RWPE2 (cell line): ENCODE results near the gene VENTX.
"Not testable (repeated sequence)": the region's sequence is repeated elsewhere in the genome, so short reads cannot be mapped to it uniquely, and the experiment has no call there.

Experiments
- ATAC-seq: fragments of 200-7000 bp; cut with Tn5 transposase; 3 replicates; pipeline ENCODE4 v1.9.1; 2021; ENCODE audit warnings: low read depth
- DNase-seq: peaks from one replicate; pipeline ENCODE4 v3.0.0-alpha.2; 2020; ENCODE audit warnings: low spot score
- H3K27ac ChIP-seq: fragments of 450-650 bp; 2 replicates; pipeline ENCODE4 v1.5.1; 2017; ENCODE audit warnings: mild to moderate bottlenecking; ENCODE audit not compliant: poor library complexity, severe bottlenecking
- H3K27me3 ChIP-seq: fragments of 250-450 bp; sonication (Bioruptor Pico); 2 replicates; pipeline ENCODE4 v1.5.1; 2021; ENCODE audit warnings: mild to moderate bottlenecking, moderate library complexity; ENCODE audit not compliant: insufficient read depth, poor library complexity, severe bottlenecking
- H3K36me3 ChIP-seq: fragments of 250-450 bp; sonication (Bioruptor Pico); 2 replicates; pipeline ENCODE4 v1.5.1; 2020; ENCODE audit warnings: low read depth, mild to moderate bottlenecking, moderate library complexity
- H3K4me1 ChIP-seq: fragments of 250-450 bp; sonication (Bioruptor Pico); 2 replicates; pipeline ENCODE4 v1.5.1; 2021; ENCODE audit warnings: mild to moderate bottlenecking, moderate library complexity; ENCODE audit not compliant: insufficient read depth, poor library complexity, severe bottlenecking
- H3K4me3 ChIP-seq: fragments of 250-450 bp; sonication (Bioruptor Pico); 2 replicates; pipeline ENCODE4 v1.5.1; 2021; ENCODE audit warnings: mild to moderate bottlenecking, moderate library complexity; ENCODE audit not compliant: severe bottlenecking
- H3K9me3 ChIP-seq: fragments of 250-450 bp; sonication (Bioruptor Pico); 2 replicates; pipeline ENCODE4 v1.5.1; 2021; ENCODE audit warnings: mild to moderate bottlenecking, moderate library complexity; ENCODE audit not compliant: severe bottlenecking
- TF ChIP-seq, protein P1 (sequence below): fragments of 450-650 bp; IDR thresholded peaks from one replicate; pipeline ENCODE4 v1.5.1; 2017; ENCODE audit warnings: mild to moderate bottlenecking, moderate library complexity; ENCODE audit not compliant: poor library complexity, severe bottlenecking

The VENTX gene

DNA sequence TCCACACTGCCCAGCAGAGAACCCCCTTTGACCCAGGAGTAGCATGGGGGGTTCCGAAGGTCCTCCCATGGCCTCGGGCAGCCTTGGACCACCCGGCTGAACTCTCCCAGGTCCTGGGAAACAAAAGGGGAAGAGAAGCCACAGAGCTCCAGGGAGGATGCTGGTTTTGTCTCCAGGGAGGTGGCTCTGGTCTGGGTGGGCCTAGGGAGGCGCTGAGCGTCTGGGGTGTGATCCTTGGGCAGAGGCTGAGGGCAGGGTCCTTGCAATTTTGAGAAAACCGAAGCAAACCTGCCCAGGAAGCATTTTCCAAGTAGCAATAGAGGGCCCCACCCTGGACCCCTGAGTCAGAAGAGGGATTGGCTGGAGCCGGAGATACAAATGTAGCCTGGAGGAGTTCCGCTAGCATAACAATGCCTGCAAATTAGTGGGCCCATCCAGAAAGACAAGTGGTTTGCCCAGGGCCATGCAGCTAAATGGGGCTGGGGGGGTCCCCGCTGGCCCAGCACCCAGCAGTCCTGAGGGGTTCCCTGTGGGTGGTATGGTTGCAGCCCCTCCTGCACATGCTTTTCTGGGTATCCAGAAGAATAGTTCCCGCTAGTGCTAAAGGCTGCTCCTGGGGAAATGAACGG lies 5.6 kb upstream of the VENTX start:
- no peak for DNase-seq
- TF ChIP-seq, protein P1, sequence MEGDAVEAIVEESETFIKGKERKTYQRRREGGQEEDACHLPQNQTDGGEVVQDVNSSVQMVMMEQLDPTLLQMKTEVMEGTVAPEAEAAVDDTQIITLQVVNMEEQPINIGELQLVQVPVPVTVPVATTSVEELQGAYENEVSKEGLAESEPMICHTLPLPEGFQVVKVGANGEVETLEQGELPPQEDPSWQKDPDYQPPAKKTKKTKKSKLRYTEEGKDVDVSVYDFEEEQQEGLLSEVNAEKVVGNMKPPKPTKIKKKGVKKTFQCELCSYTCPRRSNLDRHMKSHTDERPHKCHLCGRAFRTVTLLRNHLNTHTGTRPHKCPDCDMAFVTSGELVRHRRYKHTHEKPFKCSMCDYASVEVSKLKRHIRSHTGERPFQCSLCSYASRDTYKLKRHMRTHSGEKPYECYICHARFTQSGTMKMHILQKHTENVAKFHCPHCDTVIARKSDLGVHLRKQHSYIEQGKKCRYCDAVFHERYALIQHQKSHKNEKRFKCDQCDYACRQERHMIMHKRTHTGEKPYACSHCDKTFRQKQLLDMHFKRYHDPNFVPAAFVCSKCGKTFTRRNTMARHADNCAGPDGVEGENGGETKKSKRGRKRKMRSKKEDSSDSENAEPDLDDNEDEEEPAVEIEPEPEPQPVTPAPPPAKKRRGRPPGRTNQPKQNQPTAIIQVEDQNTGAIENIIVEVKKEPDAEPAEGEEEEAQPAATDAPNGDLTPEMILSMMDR = no peak
- H3K36me3 ChIP-seq = no peaks in the 10 kb centered on the region

DNA sequence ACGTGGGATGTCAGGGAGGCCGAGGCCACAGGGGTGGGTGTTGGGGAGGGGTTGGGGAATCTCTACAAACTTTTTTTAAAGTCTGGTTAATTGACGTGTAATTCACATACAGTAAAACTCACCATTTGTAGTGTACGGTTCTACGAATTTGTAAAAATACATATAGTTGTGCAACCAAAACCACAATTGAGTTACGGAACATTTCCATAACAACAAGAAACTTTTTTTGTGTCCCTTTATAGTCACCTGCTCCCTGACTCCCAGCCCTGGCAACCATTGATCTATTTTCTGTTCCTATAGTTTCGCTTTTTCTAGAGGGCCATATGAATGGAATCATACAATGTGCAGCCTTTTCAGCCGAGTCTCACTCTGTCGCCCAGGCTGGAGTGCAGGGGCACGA lies 2.9 kb upstream of the VENTX start:
- H3K27ac ChIP-seq, H3K4me1 ChIP-seq, DNase-seq, H3K9me3 ChIP-seq, H3K4me3 ChIP-seq, H3K36me3 ChIP-seq, ATAC-seq: not testable (repeated sequence)
- peaks cover 76% of the 10 kb centered on the region for H3K27me3 ChIP-seq

More for the DNA sequence above, 5.6 kb upstream of the VENTX start:
- H3K9me3 ChIP-seq = no peaks in the 10 kb centered on the region
- H3K4me1 ChIP-seq = no peaks in the 10 kb centered on the region
- H3K4me3 ChIP-seq = no peak overlapping the region
- ATAC-seq = no peak
- H3K27ac ChIP-seq = no peak overlapping the region
- H3K27me3 ChIP-seq = peaks cover 72% of the 10 kb centered on the region

DNA sequence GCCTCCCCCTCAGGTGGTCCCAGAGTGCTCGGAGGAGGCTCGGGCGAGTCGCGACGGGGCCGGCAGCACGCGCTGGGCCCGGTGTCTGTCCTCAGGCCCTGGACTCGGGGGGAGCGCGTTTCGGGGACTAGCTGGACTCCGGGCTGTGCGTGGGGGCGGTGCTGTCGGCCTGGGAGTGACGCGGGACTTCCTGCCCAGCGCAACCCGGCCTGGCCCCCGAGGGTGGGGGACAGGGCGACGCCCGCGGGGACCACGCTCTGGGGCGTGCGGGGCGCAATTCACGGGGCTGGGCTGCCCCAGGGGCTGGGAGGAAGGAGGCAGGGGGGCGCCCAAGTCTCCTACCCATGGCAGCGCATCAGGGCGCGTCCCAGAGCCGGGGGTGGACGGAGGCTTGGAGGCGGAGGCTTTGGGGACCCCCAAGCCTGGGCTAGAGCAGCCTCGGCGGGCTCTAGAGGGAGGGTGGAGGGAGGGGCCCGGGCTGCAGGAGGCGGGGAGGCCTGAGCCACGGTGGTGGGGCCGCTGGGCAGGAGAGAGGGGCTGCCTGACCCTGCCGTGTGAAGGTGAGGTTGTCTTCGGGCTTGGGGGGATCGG lies 2.3 kb upstream of the VENTX start:
- DNase-seq (no peak), ATAC-seq (no peak)
- H3K27ac ChIP-seq = no peak overlapping the region
- H3K9me3 ChIP-seq = no peaks in the 10 kb centered on the region
- H3K27me3 ChIP-seq = peaks cover 76% of the 10 kb centered on the region
- H3K36me3 ChIP-seq = no peaks in the 10 kb centered on the region
- TF ChIP-seq, protein P1 = no peak
- H3K4me1 ChIP-seq = no peaks in the 10 kb centered on the region
- H3K4me3 ChIP-seq = no peak overlapping the region

DNA sequence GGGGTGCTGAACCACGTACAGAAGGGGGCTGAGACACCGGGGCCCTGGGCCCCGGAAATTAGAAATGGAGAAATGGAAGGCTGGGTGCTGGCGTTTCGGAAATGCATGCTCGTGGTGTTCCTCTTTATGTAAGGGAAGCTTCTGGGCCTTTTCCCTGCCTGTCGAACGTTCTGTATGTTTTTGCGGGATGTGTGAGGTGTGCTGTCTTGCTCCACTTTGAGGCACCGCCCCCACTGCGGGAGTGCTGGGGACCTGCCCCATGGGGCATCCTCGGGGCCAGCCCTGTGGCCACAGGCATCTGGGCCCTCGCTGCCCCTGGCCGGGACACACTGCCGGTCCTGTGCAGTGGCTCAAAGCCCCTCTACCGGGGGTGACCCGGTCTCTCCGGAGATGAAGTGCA lies 1.7 kb upstream of the VENTX start:
- H3K27ac ChIP-seq = no peak overlapping the region
- H3K27me3 ChIP-seq = peaks cover 80% of the 10 kb centered on the region
- no peak overlapping the region for H3K4me3 ChIP-seq
- H3K4me1 ChIP-seq = no peaks in the 10 kb centered on the region
- no peak for ATAC-seq
- H3K36me3 ChIP-seq = no peaks in the 10 kb centered on the region
- TF ChIP-seq, protein P1 = no peak
- no peaks in the 10 kb centered on the region for H3K9me3 ChIP-seq
- DNase-seq = no peak

DNA sequence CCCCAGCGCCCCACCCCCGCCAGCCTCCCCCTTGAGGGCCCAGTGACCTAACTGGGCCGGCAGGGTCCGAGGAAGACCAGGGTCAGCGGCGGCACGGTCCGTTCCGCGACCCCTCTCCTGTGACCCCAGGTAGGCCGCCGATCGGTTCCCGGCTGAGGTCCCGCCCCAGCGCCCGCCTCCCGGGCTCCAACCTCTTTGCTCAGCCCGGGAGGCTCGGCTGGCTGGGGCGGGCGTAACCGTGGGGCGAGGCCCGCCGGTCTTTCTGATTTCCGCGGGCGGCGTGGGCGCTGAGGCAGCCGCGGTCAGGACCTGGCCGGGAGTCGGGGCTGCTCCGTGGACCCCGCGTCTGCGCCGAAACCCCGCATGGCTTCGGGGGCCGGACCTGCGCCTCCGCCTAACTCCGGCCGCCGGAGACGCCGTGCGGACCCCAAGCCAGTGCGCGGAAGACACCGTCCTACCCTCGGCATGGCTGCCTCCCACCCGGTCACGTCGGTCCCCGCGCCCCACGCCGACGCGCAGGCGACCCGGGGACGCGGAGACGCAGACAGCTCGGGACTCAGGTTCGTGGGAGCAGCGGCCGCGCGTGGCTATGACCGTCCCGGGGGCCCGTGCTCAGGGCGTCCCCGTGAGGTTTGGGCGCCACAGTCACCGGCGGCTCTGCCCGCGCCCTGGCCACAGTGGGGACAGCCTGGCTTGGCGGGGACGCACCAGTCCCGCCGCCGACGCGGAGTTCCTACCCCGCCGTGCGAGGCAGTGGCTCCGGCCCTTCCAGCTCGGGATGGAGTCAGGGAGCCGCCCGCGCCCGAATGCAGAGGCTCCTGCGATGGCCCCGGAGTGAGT lies 1.0 kb upstream of the VENTX start:
- H3K36me3 ChIP-seq = no peaks in the 10 kb centered on the region
- H3K9me3 ChIP-seq = no peaks in the 10 kb centered on the region
- H3K27me3 ChIP-seq = peaks cover 81% of the 10 kb centered on the region
- no peak overlapping the region for H3K4me3 ChIP-seq
- H3K27ac ChIP-seq = no peak overlapping the region
- TF ChIP-seq, protein P1 = no peak
- ATAC-seq (peak; percentile 22), DNase-seq (no peak)
- no peaks in the 10 kb centered on the region for H3K4me1 ChIP-seq
